GM18517 (cell line): ENCODE data around the gene CCDC88A.
"Not testable (repeated sequence)": the region's sequence is repeated elsewhere in the genome, so short reads cannot be mapped to it uniquely, and the experiment has no call there.

Experiments
- ATAC-seq: cut with Tn5 transposase; IDR thresholded peaks from one replicate; pipeline ENCODE4 v1.9.1; 2021; ENCODE audit warnings: mild to moderate bottlenecking, moderate library complexity; ENCODE audit not compliant: unreplicated experiment

CCDC88A gene, protein sequence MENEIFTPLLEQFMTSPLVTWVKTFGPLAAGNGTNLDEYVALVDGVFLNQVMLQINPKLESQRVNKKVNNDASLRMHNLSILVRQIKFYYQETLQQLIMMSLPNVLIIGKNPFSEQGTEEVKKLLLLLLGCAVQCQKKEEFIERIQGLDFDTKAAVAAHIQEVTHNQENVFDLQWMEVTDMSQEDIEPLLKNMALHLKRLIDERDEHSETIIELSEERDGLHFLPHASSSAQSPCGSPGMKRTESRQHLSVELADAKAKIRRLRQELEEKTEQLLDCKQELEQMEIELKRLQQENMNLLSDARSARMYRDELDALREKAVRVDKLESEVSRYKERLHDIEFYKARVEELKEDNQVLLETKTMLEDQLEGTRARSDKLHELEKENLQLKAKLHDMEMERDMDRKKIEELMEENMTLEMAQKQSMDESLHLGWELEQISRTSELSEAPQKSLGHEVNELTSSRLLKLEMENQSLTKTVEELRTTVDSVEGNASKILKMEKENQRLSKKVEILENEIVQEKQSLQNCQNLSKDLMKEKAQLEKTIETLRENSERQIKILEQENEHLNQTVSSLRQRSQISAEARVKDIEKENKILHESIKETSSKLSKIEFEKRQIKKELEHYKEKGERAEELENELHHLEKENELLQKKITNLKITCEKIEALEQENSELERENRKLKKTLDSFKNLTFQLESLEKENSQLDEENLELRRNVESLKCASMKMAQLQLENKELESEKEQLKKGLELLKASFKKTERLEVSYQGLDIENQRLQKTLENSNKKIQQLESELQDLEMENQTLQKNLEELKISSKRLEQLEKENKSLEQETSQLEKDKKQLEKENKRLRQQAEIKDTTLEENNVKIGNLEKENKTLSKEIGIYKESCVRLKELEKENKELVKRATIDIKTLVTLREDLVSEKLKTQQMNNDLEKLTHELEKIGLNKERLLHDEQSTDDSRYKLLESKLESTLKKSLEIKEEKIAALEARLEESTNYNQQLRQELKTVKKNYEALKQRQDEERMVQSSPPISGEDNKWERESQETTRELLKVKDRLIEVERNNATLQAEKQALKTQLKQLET (N-terminal part only)

DNA sequence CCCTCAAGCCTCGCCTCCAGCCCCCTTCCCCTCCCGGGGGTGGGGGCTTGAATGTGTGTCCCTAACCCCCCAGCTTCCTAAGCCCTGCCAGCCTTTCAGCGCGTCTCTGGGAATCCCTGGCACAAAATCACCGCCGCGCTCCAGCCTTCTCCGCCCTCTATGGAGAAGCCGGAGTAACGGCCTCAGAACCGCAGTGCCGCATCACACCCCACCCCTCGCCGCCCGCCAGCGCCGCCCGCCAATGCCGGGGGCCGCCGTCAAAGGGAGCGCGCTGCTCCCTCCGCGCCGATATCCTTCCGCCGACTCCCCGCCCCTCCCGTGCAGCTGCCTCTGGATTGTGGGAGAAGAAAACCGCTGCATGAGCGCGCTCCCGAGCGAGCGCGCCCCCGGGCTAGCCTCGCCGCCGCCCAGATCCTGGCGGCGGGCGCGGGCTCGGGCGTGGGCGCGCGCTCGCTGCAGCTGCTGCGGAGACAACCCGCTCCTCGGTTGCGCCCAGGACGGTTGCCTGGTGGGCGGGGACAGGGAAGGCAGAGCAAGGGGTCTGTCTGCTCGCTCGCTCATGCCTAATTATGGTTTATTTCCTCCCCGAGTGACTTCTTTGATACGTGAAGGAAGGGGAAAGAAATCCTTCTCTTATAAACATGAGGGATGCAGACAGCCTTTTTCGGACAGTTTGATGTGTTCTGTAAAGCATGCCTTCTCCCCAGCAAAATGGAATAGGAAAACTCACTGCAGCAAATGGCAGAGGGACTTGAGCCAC lies at the start of gene CCDC88A:
TSS of gene CCDC88A (minus strand) at position 178 of the 760 bp plus-strand sequence. CDS start 777 bp downstream, outside the sequence.
- peak; percentile 73 for ATAC-seq

DNA sequence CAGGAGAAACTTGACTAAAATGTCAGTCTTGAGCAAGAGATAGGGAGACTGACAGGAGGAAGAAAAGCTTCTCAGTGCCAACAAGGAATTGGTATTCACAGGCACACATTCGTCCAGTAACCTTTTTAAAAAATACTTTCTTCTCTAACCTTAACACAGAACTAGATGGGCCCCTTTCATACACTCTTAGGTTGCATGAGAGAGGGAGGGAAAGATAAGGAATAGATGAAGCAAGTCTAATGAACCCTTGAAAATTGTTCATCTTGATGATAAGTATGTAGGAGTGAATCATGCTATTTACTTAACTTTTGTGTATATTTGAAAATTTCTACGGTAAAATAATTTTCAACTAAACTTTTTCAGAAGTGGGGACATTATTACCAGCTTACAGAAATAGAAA lies 42.0 kb upstream of the CCDC88A start:
- no peak for ATAC-seq

- no peak for ATAC-seq
Observed at GRCh38 chr2:55460562-55460961, 40.9 kb upstream of the CCDC88A start.

DNA sequence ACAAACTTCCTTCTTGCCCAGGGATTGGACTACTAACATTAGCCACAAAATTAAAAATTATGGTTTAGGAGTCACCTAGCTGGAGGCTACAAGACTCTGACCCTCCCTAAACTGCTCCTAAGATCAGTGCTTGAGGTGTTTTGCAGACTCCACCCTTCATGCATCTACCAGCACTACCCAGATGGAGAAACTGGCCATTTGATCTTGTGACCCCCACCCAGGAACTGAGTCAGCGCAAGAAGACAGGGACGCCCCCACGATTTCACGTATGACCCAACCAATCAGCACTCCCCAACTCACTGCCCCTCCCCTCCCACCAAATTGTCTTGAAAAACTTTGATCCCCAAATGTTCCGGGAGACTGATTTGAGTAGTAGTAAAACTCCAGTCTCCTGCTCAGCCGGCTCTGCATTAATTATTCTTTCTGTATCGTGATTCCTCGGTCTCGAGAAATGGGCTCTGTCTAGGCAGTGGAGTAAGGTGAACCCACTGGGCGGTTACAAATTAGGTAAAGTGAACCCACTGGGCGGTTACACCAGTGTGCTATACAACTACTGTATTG lies 40.1 kb upstream of the CCDC88A start:
- ATAC-seq = no peak

DNA sequence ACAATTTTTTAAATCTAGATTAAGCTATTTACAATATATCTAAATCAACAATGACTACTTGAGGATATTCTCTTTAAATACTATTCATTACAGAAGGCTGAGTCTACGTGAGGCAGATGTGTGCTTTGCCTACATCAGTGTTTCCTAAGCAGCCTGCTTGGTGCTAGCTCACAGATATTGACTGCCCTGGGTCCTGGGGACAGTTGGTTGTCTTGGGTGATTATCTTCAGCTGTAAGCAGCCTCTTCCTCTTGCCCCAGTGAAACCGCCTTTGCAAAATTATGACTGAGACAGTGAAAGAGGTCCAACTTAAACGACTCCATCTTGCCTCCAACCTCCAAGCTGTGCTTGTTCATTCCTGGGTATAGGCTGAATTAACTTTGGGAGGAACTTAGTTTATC lies 39.6 kb upstream of the CCDC88A start:
- ATAC-seq = no peak

GRCh38 chr2:55454121-55454520 lies 34.5 kb upstream of the CCDC88A start:
- ATAC-seq = no peak

DNA sequence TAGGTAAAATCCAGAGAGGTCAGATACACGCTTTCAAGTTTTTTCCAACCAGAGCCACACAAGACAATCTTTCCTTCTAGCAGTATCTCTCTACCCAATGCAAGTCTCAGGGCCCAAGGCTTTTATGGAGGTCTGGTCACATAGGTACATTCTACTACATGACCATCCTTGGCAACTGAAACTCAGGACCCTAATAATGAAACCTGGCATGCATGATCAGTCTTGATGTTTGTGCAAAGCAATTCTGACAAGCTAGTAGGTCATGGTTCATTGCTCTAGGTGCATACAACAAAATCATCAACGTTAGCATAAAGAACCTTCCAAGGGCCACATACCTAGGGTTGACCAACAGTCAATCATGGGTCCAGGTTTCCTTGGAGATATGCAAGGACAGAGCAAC lies 33.2 kb upstream of the CCDC88A start:
- ATAC-seq = peak; percentile 60

DNA sequence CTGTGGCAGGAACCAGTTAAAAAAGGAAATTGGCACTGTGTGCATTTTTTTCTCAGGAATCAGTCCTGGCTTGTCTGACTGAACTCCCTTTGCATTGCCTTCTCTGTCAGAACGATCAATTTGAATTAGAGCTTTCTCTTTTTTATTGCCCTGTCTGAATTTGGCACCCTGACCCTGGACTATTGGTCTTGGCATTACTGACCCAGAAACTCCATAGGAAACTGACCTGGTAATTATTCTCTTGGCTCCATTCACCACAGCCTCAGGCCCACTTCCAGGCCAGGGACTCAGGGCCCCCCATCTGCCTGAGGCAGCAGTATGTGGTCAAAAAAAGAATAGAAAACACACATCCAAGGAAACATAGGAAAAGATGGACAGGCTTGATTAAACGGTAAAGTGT lies 32.0 kb upstream of the CCDC88A start:
- no peak for ATAC-seq

- not testable (repeated sequence) for ATAC-seq
Observed at GRCh38 chr2:55450014-55450413, 30.4 kb upstream of the CCDC88A start.

- not testable (repeated sequence) for ATAC-seq
Observed at GRCh38 chr2:55442045-55442760, 22.5 kb upstream of the CCDC88A start.

DNA sequence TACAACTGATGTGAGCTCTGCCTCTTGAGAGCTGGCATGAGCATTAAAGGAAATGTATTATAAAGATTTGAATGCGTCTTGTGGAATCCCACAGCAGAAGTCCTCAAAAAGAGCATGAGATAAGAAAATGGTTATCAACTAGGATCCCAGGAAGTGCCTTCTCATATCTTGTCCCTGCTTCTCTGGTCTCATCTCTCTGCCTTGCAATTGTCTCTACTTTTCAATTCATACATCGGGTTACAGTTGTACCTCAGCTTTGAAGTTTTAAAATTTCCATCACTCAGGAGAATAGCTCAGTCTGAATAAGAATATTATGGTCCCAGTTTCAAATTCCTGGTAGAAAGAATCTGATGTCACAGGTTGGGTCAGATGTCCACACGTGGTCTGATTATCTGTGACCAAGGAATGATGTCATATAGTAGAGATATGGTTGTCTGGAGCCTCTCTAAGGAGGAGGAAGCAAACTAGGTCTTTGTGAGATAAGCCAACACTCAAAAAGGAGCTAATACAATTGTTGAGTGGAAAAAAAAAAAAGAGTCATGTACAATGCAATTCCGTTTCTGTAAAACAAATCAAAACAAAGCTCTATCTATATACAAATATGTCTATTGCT lies 21.7 kb upstream of the CCDC88A start:
- no peak for ATAC-seq

- ATAC-seq = no peak
Observed at GRCh38 chr2:55439101-55439397, 19.4 kb upstream of the CCDC88A start.

GRCh38 chr2:55438391-55439100 lies 18.9 kb upstream of the CCDC88A start:
- ATAC-seq = no peak

DNA sequence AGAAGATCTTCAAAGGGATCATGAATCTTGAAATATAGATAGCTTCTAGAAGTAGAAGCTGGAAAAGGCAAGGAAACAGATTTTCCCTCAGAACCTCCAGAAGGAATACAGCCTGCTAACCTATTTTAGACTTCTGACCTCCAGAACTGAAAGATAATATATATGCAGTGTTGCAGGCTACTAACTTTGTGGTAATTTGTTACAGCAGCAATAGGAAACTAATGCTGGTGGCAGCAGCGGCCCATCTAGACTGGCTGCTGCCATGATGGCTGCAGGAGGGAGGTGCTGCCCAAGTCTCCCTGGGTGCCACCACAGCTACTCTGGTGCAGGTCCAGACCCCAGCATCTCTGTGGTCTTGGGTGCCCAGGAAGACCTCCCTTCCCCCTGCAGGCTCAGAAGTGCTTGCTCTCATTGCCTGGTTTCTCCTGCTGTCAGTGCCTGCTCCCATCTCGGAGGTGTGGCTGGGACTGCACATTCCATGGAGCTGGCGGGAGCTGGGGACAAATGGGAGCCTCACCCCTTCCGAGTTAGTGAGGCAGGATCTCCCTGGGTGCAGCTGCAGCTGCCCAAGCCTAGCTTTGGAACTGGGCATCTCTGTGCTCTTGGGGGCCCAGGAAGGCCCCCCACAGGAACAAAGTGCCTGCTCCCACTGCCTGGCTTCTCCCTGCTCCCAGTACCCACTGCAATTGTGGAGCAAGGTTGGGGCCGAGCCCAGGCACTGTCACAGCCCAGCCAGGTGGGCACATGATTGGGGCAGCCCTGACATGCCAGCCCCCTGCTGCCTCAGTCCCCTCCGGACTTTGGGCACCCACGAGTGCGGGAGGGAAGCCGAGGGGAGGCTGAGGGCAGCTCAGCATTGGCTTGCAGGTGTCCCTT lies 18.1 kb upstream of the CCDC88A start:
- ATAC-seq = no peak

- no peak for ATAC-seq
Observed at GRCh38 chr2:55431982-55432627, 12.4 kb upstream of the CCDC88A start.

- ATAC-seq = no peak
Observed at GRCh38 chr2:55430211-55430975, 10.7 kb upstream of the CCDC88A start.

DNA sequence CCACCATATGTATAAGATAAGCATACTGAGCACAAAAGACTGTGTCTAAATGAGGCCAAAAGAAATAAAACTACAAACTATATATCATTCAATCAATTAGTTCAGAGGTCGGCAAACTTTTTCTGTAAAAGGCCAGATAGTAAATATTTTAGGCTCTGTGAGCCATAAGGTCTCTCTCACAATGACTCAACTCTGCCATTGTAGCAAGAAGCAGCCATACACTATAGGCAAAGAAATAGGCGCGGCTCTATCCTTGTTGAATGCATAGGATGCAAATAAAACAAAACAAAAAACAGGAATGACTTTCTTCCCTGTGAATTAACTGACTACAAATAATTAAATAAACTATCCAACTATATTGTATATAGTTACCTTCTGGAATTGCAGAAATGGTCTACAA lies 8.6 kb upstream of the CCDC88A start:
- ATAC-seq = no peak
